NB4 (cell line): ENCODE measurements around the gene PROM2.

Experiments used
- CTCF ChIP-seq: IDR thresholded peaks from one replicate; pipeline ENCODE4 v1.5.1; 2012; ENCODE audit warnings: low read depth, low read length
- MYC ChIP-seq: IDR thresholded peaks from 2 replicates; pipeline ENCODE4 v1.6.1; 2011; ENCODE audit warnings: low read depth, low read length
- POLR2A ChIP-seq: IDR thresholded peaks from 2 replicates; pipeline ENCODE4 v1.6.1; 2011; ENCODE audit warnings: mild to moderate bottlenecking; ENCODE audit not compliant: insufficient read length; ENCODE audit errors: extremely low read depth

- TF ChIP-seq CTCF (no peak), MYC (no peak), POLR2A (no peak)
Observed at GRCh38 chr2:95336406-95336805, 62.2 kb downstream of the PROM2 start.
